Right atrium auricular region (tissue), 2 donors: ENCODE data around the gene C2. TPM values are rescaled to one million over a fixed set of nuclear protein-coding genes. Genes with fewer than 3 reads are reported as not detected.

Source experiments
- DNase-seq: peaks from one replicate; pipeline ENCODE4 v3.0.0-alpha.2; 2019; ENCODE audit warnings: low spot score
- H3K27ac ChIP-seq, 2 donors: fragments of 200-600 bp; sonication (generic); 1 replicate in 1 of 2; 2 replicates in 1 of 2; pipeline ENCODE4 v1.5.1; 2016 to 2019
- H3K27me3 ChIP-seq, 2 donors: fragments of 200-600 bp; sonication (generic); one replicate each; pipeline versions ENCODE4 v1.5.1 to v1.6.0; 2017 to 2019
- H3K36me3 ChIP-seq: fragments of 200-600 bp; sonication (generic); one replicate; pipeline ENCODE4 v1.5.1; 2016
- H3K4me1 ChIP-seq, 2 donors: fragments of 200-600 bp; sonication (generic); one replicate each; pipeline versions ENCODE4 v1.5.1 to v1.6.0; 2017 to 2019
- H3K4me3 ChIP-seq, 2 donors: fragments of 200-600 bp; sonication (generic); 1 replicate in 1 of 2; 2 replicates in 1 of 2; pipeline ENCODE4 v1.5.1; 2017 to 2019; ENCODE audit warnings: mild to moderate bottlenecking in 1 of 2, moderate library complexity in 1 of 2
- H3K9me3 ChIP-seq, 2 donors: fragments of 200-600 bp; sonication (generic); one replicate each; pipeline ENCODE4 v1.5.1; 2019
- total RNA-seq, 2 donors: library from RNA; depleted of rRNA; stranded (reverse); fragments of >200 nt; gene quantifications; one replicate each; pipeline ENCODE4 v1.1.0, GENCODE V29; 2016
- TF ChIP-seq, protein P1 (sequence below), 2 donors: fragments of 200-600 bp; sonication (generic); IDR thresholded peaks; one replicate each; pipeline ENCODE4 v1.5.1; 2019; ENCODE audit warnings: antibody characterized with exemption in 2 of 2

Gene C2
- total RNA-seq, 2 donors from 2014 or later, result 3.5 to 19.9 TPM

DNA sequence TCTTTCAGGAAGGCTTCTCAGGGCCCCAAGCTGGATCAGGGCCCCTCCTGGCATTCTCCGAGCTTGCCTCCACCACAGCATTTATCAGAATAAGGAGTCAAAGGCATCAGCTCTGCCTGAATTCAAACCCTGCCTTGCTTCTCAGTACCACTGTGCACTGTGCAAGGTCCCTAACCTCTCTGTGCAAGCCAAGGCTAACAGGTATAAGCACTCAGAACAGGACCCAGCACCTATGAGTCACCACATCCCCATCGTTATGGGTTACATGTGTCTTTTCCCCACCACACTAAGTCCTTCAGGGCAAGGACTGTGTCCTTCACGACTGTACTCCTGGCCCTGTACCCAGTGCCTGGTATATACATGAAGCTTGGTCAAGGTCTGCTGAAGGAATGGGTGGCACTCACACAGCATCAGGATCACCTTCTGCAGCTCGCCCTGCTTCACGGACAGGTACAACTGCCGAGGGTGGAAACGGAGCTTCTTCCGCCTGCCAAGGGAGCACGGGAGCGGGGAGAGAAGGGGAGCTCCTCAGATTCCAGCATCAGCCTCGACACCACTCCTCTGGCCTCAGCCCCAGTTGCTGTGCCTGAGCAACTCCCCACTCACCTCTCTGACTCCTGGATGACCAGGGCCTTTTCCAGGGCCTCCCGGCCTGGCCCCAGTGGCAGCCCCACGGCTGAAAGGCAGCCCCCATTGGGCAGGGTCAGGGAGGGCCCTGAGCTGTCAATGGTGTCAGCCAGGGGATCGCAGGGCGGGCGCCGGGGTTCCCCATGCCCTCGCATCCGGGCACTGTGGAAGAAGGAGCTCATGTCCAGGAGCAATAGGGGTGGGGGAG, 40.1 kb upstream of the C2 start:
- TF ChIP-seq, protein P1, sequence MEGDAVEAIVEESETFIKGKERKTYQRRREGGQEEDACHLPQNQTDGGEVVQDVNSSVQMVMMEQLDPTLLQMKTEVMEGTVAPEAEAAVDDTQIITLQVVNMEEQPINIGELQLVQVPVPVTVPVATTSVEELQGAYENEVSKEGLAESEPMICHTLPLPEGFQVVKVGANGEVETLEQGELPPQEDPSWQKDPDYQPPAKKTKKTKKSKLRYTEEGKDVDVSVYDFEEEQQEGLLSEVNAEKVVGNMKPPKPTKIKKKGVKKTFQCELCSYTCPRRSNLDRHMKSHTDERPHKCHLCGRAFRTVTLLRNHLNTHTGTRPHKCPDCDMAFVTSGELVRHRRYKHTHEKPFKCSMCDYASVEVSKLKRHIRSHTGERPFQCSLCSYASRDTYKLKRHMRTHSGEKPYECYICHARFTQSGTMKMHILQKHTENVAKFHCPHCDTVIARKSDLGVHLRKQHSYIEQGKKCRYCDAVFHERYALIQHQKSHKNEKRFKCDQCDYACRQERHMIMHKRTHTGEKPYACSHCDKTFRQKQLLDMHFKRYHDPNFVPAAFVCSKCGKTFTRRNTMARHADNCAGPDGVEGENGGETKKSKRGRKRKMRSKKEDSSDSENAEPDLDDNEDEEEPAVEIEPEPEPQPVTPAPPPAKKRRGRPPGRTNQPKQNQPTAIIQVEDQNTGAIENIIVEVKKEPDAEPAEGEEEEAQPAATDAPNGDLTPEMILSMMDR (IDR thresholded peaks at IDR 0.05), result no peak

DNA sequence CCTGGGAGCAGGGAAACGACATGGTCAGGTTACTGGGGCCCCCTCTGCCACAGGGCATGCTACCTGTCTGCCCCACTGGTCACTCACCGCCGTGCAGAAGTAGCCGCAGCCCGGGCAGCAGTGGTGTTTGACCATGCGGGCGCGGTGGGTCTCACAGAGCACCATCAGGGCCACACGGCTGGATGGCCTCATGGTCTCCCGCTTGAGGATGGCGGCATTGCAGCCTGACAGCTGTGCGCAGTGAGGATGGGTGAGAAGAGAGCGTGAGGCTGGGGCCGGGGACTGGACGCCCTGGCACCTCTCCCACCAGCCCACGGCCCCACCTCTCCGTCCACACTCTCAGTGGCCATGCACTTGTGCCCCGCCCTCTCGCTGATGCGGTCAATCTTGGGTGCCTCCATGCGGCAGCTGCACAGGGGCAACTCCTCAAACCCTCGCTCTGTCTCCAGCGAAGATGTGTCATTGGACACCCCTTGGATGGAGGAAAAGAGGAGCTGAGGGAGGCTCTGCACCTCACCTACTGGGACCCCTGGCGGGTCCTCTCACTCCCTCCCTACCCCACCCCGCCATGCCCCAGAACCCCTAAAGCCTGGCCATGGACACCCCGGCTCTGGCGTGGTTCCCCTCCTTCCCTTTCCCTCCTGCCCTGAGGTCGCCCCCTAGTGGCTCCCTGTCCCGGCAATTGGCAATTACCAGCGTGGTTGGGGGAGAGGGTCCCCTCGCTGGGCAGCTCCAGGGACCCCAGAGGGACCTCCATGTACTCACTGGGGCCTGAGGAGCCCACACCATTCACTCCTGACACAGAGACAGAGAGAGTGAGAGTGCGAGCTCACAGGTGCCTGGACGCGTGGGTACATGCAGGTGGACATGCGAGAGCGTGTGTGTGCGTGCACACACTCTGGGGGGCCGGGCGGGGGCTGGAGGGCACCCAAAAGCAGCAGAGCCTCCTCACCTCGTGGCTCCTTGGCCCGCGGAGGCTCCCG, 39.0 kb upstream of the C2 start:
- TF ChIP-seq, protein P1 (IDR thresholded peaks at IDR 0.05), result peak; percentile 63 to 70
- no peak overlapping the region for H3K27ac ChIP-seq
- H3K4me3 ChIP-seq, result no peak overlapping the region
- no peaks in the 10 kb centered on the region for H3K9me3 ChIP-seq
- no peak for DNase-seq
- peaks cover 66% of the 10 kb centered on the region for H3K36me3 ChIP-seq
- no peaks in the 10 kb centered on the region for H3K4me1 ChIP-seq
- H3K27me3 ChIP-seq, result no peaks in the 10 kb centered on the region

More for the DNA sequence above, 40.1 kb upstream of the C2 start:
- Histone ChIP-seq H3K36me3 (peaks cover 69% of the 10 kb centered on the region), H3K27me3 (no peaks in the 10 kb centered on the region), H3K27ac (no peak overlapping the region), H3K4me3 (no peak overlapping the region), H3K4me1 (no peaks in the 10 kb centered on the region), H3K9me3 (no peaks in the 10 kb centered on the region)
- DNase-seq, result no peak

DNA sequence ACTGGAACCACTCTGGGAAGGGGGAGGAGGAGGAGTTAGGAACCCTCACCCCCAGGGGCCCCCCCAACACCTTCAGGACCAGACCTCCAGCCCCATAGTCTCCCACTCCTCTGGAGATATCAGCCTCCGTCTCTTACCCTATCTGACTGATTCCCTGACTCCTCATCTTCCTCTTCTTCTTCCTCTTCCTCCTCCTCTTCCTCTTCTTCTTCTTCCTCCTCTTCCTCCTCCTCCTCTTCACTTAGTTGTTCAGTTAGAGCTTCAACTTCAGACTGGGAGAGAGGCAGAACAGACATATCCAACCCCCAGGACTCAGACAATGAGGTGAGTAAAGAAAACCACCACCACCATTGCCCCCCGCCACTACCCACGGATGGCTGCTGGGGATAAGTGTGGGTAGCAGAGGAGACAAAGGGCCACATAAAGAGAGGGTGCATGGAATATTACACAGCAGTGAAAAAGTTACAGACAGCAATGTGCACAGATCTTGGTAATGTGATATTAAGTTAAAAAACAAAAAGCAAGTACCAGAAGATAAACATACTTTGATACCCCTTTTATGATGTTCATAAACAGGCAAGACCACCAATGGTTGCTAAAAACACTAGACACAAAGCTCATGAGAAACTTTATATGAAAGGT, 38.1 kb upstream of the C2 start:
- Histone ChIP-seq H3K4me3 (no peak overlapping the region), H3K27me3 (no peaks in the 10 kb centered on the region), H3K27ac (no peak overlapping the region), H3K36me3 (peaks cover 57% of the 10 kb centered on the region), H3K4me1 (no peaks in the 10 kb centered on the region), H3K9me3 (no peaks in the 10 kb centered on the region)
- TF ChIP-seq, protein P1 (IDR thresholded peaks at IDR 0.05), result no peak
- DNase-seq, result no peak

DNA sequence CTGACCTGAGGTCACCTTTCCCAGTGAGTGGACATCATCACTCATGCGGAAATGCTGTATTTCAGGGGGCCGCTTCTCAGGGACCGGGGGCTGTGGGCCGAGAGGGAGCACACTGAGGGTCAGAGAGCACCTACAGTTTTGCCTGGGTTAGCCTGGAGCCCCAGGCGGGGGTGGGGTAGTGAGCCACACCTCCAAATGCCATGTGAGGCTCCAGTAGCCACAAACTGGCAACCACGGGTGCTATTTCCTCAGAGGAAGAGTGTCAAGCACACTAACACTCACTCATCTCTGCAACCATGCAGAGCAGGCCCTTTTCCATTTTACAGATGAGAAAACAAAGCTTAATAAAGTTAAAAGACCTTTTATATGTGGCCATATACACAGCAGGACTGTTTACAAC, 34.7 kb upstream of the C2 start:
- Histone ChIP-seq H3K27me3 (no peaks in the 10 kb centered on the region), H3K4me3 (no peak overlapping the region), H3K27ac (no peak overlapping the region), H3K9me3 (no peaks in the 10 kb centered on the region), H3K36me3 (peaks cover 37% of the 10 kb centered on the region), H3K4me1 (peaks cover 0 to 10% of the 10 kb centered on the region in 2 donors)
- TF ChIP-seq, protein P1 (IDR thresholded peaks at IDR 0.05), result no peak
- no peak for DNase-seq

DNA sequence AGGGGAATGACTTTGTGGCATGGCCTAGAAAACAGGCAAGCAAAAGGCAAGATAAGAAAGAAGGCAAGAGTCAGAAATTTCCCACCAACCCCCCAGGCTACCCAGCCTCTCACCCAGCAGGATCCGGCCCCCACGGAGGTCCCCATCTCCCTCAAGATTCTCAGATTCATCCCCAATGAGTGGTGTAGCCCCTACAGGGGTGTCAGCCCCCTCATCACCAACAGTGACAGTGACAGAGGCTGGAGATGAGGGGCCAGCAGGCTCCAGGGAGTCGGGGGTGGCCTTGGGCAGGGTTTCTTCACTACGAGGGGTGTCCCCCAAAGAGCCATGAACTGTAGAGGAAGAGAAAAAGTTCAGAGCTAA, 31.0 kb upstream of the C2 start:
- peak overlapping the region in 1 of 2 donors; percentile 99 for H3K4me3 ChIP-seq
- H3K36me3 ChIP-seq, result peaks cover 16% of the 10 kb centered on the region
- DNase-seq, result no peak
- peaks cover 0 to 39% of the 10 kb centered on the region in 2 donors for H3K4me1 ChIP-seq
- H3K27me3 ChIP-seq, result no peaks in the 10 kb centered on the region
- H3K27ac ChIP-seq, result peak overlapping the region; percentile 87 to 92
- TF ChIP-seq, protein P1 (IDR thresholded peaks at IDR 0.05), result no peak
- H3K9me3 ChIP-seq, result no peaks in the 10 kb centered on the region
